Measurements from ENCODE around the gene MRRF.
A peak's percentile ranks its signal among the peaks of the same experiment; 100 is the strongest.

MRRF gene

DNA sequence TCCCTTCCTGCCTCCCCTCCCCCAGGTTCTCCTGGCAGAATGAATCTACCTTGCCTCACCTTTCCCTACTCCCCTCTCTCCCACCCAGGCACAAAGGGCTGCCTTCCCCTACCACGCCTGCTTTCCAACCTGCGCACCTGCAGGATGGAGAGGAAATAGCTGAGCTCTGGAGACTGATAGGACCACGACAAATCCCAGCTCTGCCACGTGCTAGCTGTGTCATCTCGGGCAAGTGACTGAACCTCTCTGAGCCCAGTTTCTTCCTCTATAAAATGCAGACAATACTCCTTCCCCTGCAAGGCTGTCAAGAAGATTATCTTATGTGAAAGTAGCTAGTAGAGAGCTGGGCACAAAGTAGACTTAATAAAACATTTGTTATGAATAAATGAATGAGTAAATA, 74.9 kb downstream of the MRRF start:
- TF ChIP-seq, protein P1, sequence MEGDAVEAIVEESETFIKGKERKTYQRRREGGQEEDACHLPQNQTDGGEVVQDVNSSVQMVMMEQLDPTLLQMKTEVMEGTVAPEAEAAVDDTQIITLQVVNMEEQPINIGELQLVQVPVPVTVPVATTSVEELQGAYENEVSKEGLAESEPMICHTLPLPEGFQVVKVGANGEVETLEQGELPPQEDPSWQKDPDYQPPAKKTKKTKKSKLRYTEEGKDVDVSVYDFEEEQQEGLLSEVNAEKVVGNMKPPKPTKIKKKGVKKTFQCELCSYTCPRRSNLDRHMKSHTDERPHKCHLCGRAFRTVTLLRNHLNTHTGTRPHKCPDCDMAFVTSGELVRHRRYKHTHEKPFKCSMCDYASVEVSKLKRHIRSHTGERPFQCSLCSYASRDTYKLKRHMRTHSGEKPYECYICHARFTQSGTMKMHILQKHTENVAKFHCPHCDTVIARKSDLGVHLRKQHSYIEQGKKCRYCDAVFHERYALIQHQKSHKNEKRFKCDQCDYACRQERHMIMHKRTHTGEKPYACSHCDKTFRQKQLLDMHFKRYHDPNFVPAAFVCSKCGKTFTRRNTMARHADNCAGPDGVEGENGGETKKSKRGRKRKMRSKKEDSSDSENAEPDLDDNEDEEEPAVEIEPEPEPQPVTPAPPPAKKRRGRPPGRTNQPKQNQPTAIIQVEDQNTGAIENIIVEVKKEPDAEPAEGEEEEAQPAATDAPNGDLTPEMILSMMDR (IDR thresholded peaks at IDR 0.05; ENCODE audit: insufficient read depth, low read length, poor library complexity, severe bottlenecking): no peak
- no peaks in the 10 kb centered on the region for H3K36me3 ChIP-seq (ENCODE audit: control insufficient read depth, insufficient read depth, low read length)
- no peak for DNase-seq (ENCODE audit: extremely low read depth, insufficient read length)
- H3K27me3 ChIP-seq (replicated peaks; ENCODE audit: control insufficient read depth, insufficient read depth, low read length): peaks cover 1% of the 10 kb centered on the region; the same call in 1 of the 2 replicates
- H3K4me3 ChIP-seq (replicated peaks; ENCODE audit: low read depth, low read length): no peak overlapping the region

DNA sequence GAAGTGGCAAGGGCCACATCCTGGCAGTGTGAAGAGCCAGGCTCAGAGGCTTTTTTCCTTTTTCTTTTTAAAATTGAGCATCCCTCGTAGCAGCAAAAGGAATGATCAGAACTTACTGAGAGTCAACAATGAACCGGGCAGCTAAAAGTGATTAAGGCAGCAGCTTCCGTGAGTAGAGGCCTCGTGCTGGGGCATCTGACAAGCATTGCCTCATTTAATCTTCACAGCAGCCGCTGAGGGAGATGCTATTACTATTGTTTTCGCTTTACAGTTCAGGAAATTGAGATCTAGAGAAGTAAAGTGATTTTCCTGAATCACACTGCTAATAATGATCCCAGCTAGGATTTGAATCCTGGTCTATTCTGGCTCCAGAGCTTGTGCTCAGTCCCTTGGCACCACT, 75.5 kb downstream of the MRRF start:
- Histone ChIP-seq H3K4me3 (replicated peaks; ENCODE audit: low read depth, low read length) (no peak overlapping the region), H3K27me3 (replicated peaks; ENCODE audit: control insufficient read depth, insufficient read depth, low read length) (peaks cover 1% of the 10 kb centered on the region; the same call in 1 of the 2 replicates), H3K36me3 (ENCODE audit: control insufficient read depth, insufficient read depth, low read length) (no peaks in the 10 kb centered on the region)
- TF ChIP-seq, protein P1 (IDR thresholded peaks at IDR 0.05; ENCODE audit: insufficient read depth, low read length, poor library complexity, severe bottlenecking): no peak
- no peak for DNase-seq (ENCODE audit: extremely low read depth, insufficient read length)

DNA sequence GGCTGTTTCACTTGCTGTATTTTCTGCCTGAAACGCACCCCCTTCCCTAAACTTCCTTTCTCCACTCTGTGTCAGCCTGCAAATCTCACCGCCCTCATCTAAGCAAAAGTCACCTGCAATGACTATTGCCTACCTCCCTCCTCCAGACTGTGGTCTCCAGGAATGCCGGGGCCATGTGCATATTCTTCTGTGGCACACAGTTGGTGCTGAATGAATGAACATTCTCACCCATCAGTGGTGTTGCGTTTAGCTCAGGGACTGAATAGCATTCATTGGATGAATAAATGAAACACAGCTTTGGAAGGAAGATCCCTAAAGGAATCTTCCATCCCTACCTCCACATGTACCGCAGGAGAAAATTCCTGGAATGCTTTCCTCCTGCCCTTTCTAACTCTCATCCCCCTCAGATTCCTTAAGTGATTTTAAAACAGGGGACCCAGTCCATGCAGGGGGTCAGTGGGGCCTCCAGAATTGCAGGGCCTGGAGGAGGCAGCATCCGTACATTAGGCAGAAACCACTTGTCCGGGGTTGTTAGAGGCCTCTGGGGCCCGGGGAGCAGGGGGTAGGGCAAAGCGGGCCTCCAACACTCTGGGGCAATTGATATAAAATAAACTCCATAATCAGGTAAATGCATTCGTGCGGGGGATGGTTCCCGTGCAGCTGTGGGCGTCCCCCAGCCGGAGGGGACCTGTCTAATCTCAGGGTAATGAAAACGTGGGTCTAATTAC, 77.8 kb downstream of the MRRF start:
- no peak overlapping the region for H3K4me3 ChIP-seq (replicated peaks; ENCODE audit: low read depth, low read length)
- peaks cover 1% of the 10 kb centered on the region; the same call in 1 of the 2 replicates for H3K27me3 ChIP-seq (replicated peaks; ENCODE audit: control insufficient read depth, insufficient read depth, low read length)
- no peak for DNase-seq (ENCODE audit: extremely low read depth, insufficient read length)
- TF ChIP-seq, protein P1 (IDR thresholded peaks at IDR 0.05; ENCODE audit: insufficient read depth, low read length, poor library complexity, severe bottlenecking): no peak
- no peaks in the 10 kb centered on the region for H3K36me3 ChIP-seq (ENCODE audit: control insufficient read depth, insufficient read depth, low read length)

DNA sequence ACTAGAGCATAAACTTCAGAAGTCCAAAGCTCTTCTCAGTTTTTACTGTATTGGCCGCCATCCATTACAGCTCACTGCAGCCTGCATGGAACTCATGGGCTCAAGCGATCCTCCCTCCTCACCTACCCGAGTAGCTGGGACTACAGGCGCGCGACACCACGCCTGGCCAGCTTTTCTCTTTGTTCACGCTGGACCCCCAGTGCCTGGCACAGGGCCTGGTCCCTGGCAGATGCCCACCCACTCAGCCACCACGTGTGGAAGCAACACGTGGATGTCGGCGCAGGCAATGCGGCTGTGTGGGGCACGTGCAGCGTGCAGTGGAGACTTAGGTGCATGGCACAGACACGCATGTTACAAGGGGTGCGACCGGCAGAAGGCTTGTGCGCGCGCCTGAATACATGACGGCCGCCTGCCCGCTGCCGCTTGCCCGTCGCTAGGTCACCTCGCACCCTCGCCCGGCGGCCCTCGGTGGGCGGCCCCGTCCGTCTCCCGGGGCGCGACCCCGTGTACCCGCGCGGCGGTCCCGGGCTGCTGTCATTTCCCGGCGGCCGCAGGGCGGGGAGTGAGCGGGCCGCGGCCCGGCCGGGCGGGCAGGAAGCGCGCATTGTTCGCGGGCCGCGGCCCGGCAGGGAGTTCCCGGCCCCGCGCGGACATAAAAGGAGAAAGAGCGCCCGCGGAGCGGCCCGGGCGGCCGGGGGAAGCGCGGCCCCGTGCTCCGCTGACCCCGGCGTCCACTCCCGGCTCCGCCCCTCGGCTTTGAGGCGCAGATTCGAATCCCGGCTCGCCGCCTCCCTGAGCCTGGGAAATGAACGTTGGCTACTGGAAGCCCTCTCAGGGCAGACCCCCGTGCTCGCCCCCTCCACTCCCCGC, 82.0 kb downstream of the MRRF start:
- no peaks in the 10 kb centered on the region for H3K36me3 ChIP-seq (ENCODE audit: control insufficient read depth, insufficient read depth, low read length)
- TF ChIP-seq, protein P1 (IDR thresholded peaks at IDR 0.05; ENCODE audit: insufficient read depth, low read length, poor library complexity, severe bottlenecking): no peak
- H3K27me3 ChIP-seq (replicated peaks; ENCODE audit: control insufficient read depth, insufficient read depth, low read length): no peaks in the 10 kb centered on the region; the same call in none of the 2 replicates
- DNase-seq (ENCODE audit: extremely low read depth, insufficient read length): no peak
- H3K4me3 ChIP-seq (replicated peaks; ENCODE audit: low read depth, low read length): peak overlapping the region; percentile 55

DNA sequence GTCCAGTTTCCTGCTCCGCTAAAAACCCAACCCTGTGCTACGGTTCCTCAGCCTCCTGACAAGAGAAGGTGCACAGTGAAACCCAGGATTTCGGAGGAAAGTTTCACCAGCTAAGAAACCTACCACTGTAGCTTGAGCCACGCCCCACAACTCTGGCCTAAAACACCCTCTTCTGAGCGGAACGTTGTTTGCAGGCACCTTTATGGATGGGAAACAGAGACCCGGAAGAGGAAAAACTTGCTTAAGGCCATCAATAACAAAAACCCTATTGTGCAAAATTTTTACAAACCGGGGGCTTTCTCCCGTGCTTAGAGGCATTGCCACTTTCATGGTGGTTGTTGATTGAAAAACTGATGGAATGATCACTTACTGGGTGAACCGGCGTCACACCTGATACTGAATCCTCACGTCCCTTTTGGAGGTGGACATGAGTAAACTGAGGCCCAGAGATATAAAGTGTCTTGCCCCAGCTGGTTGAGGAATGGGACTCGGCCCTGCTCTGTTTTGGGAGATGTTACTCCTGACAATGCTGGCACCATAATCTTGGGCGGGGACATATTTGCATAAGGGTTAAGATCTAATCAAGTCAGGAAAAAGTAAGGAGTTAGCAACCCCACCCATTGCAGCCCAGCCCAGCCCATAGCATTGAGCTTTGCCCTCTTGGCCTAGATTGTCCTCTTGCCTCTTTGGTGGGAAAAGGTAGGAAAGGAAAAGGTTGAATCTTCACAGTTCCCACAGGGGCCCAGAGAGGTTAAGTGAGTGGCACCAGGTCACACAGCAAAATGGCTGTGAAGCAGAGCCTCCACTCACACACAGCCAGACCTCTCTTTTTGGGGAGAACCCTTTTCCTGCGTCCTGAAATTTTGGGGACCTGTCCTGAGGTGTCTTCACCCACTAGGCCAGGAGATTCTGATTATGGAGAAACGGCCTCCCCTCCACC, 82.9 kb downstream of the MRRF start:
- DNase-seq (ENCODE audit: extremely low read depth, insufficient read length): no peak
- Histone ChIP-seq H3K27me3 (replicated peaks; ENCODE audit: control insufficient read depth, insufficient read depth, low read length) (no peaks in the 10 kb centered on the region; the same call in none of the 2 replicates), H3K4me3 (replicated peaks; ENCODE audit: low read depth, low read length) (peak overlapping the region; percentile 55), H3K36me3 (ENCODE audit: control insufficient read depth, insufficient read depth, low read length) (no peaks in the 10 kb centered on the region)
- TF ChIP-seq, protein P1 (IDR thresholded peaks at IDR 0.05; ENCODE audit: insufficient read depth, low read length, poor library complexity, severe bottlenecking): no peak

All from GM06990 (cell line).